ENCODE results near the gene ADGRG6. TPM values are rescaled to one million over a fixed set of nuclear protein-coding genes. Genes with fewer than 3 reads are reported as not detected.

ADGRG6 gene
- total RNA-seq, 1 experiment from 2014 or later: 0.49 TPM

- BruUV-seq (replicated peaks): no TSS peak
- ChIA-PET POLR2A (ENCODE audit: low non-redundant PET) (no interaction called here), CTCF (no interaction called here)
- no peak overlapping the region for H3K27ac ChIP-seq (ENCODE audit: low read depth, low read length, poor library complexity, severe bottlenecking)
- H3K9me3 ChIP-seq (ENCODE audit: low read depth, low read length, poor library complexity, severe bottlenecking): no peaks in the 10 kb centered on the region
- H3K4me3 ChIP-seq (ENCODE audit: low read depth, low read length, poor library complexity, severe bottlenecking): no peak overlapping the region
- no peak for DNase-seq (ENCODE audit: low spot score)
- no peaks in the 10 kb centered on the region for H3K36me3 ChIP-seq (ENCODE audit: insufficient read depth, low read length, poor library complexity, severe bottlenecking)
- no peaks in the 10 kb centered on the region for H3K27me3 ChIP-seq (replicated peaks; ENCODE audit: insufficient read depth, low read depth, low read length, poor library complexity)
- no peaks in the 10 kb centered on the region for H3K4me1 ChIP-seq (ENCODE audit: insufficient read depth, low read length, poor library complexity, severe bottlenecking)
- no peak for TF ChIP-seq CTCF (conservative IDR thresholded peaks at IDR 0.05; ENCODE audit: low read depth, low read length)
- no peak for TF ChIP-seq EZH2 (IDR thresholded peaks at IDR 0.05; ENCODE audit: borderline replicate concordance, low read depth, low read length, poor library complexity, severe bottlenecking)
- intact Hi-C loops (cut with micrococcal nuclease; ENCODE audit: unreplicated experiment): no loop called here
Observed at GRCh38 chr6:142292166-142292924, 9.5 kb upstream of the ADGRG6 start.

GRCh38 chr6:142293121-142293520, 8.7 kb upstream of the ADGRG6 start:
- TF ChIP-seq CTCF (conservative IDR thresholded peaks at IDR 0.05; ENCODE audit: low read depth, low read length) (no peak), EZH2 (IDR thresholded peaks at IDR 0.05; ENCODE audit: borderline replicate concordance, low read depth, low read length, poor library complexity, severe bottlenecking) (no peak)
- POLR2A ChIA-PET (ENCODE audit: low non-redundant PET): no interaction called here
- Histone ChIP-seq H3K4me1 (ENCODE audit: insufficient read depth, low read length, poor library complexity, severe bottlenecking) (no peaks in the 10 kb centered on the region), H3K4me3 (ENCODE audit: low read depth, low read length, poor library complexity, severe bottlenecking) (no peak overlapping the region), H3K27ac (ENCODE audit: low read depth, low read length, poor library complexity, severe bottlenecking) (no peak overlapping the region), H3K27me3 (replicated peaks; ENCODE audit: insufficient read depth, low read depth, low read length, poor library complexity) (no peaks in the 10 kb centered on the region), H3K36me3 (ENCODE audit: insufficient read depth, low read length, poor library complexity, severe bottlenecking) (no peaks in the 10 kb centered on the region), H3K9me3 (ENCODE audit: low read depth, low read length, poor library complexity, severe bottlenecking) (no peaks in the 10 kb centered on the region)
- intact Hi-C loops (cut with micrococcal nuclease; ENCODE audit: unreplicated experiment): no loop called here
- no TSS peak for BruUV-seq (replicated peaks)
- DNase-seq (ENCODE audit: low spot score): no peak
- CTCF ChIA-PET: no interaction called here

GRCh38 chr6:142294679-142295078, 7.1 kb upstream of the ADGRG6 start:
- no peak overlapping the region for H3K27ac ChIP-seq (ENCODE audit: low read depth, low read length, poor library complexity, severe bottlenecking)
- H3K4me3 ChIP-seq (ENCODE audit: low read depth, low read length, poor library complexity, severe bottlenecking): no peak overlapping the region
- intact Hi-C loops (cut with micrococcal nuclease; ENCODE audit: unreplicated experiment): no loop called here
- H3K27me3 ChIP-seq (replicated peaks; ENCODE audit: insufficient read depth, low read depth, low read length, poor library complexity): no peaks in the 10 kb centered on the region
- ChIA-PET CTCF (no interaction called here), POLR2A (ENCODE audit: low non-redundant PET) (no interaction called here)
- no TSS peak for BruUV-seq (replicated peaks)
- H3K4me1 ChIP-seq (ENCODE audit: insufficient read depth, low read length, poor library complexity, severe bottlenecking): no peaks in the 10 kb centered on the region
- no peaks in the 10 kb centered on the region for H3K36me3 ChIP-seq (ENCODE audit: insufficient read depth, low read length, poor library complexity, severe bottlenecking)
- no peaks in the 10 kb centered on the region for H3K9me3 ChIP-seq (ENCODE audit: low read depth, low read length, poor library complexity, severe bottlenecking)
- TF ChIP-seq EZH2 (IDR thresholded peaks at IDR 0.05; ENCODE audit: borderline replicate concordance, low read depth, low read length, poor library complexity, severe bottlenecking) (no peak), CTCF (conservative IDR thresholded peaks at IDR 0.05; ENCODE audit: low read depth, low read length) (no peak)
- DNase-seq (ENCODE audit: low spot score): no peak

All from A673 (cell line).